Measurements from ENCODE around the gene FRYL.

The FRYL gene

GRCh38 chr4:48753159-48753558 is 26.9 kb downstream of the FRYL start:
- no peak for TF ChIP-seq EZH2 (IDR thresholded peaks at IDR 0.05; ENCODE audit: borderline replicate concordance, low read length)
- TF ChIP-seq CTCF (IDR thresholded peaks at IDR 0.05; ENCODE audit: low read length) = no peak
- peaks cover 81% of the 10 kb centered on the region for H3K79me2 ChIP-seq (ENCODE audit: insufficient read depth, low read length)

GRCh38 chr4:48752726-48753125 is 27.4 kb downstream of the FRYL start:
- H3K36me3 ChIP-seq (ENCODE audit: insufficient read depth, low read length) = peaks cover 4% of the 10 kb centered on the region
- 0 out of 2 replicates have a peak, but pooled peaks cover 3% of the 10 kb centered on the region for H4K20me1 ChIP-seq (ENCODE audit: insufficient read depth, low read length)
- peaks cover 4% of the 10 kb centered on the region; the same call in 1 of the 2 replicates for H3K9me3 ChIP-seq (ENCODE audit: low read length)
- no peak overlapping the region for H3K27ac ChIP-seq (ENCODE audit: low read depth, low read length, poor library complexity, severe bottlenecking)
- no peaks in the 10 kb centered on the region for H3K27me3 ChIP-seq (ENCODE audit: insufficient read depth, low read length)
- no peak overlapping the region for H3K9ac ChIP-seq (ENCODE audit: low read length)
- H2AFZ ChIP-seq (ENCODE audit: low read length) = no peak overlapping the region
- no peaks in the 10 kb centered on the region for H3K9me2 ChIP-seq (ENCODE audit: low read depth, low read length)
- TF ChIP-seq CTCF (IDR thresholded peaks at IDR 0.05; ENCODE audit: low read length) (no peak), EZH2 (IDR thresholded peaks at IDR 0.05; ENCODE audit: borderline replicate concordance, low read length) (no peak)
- no peak overlapping the region for H3K4me3 ChIP-seq (ENCODE audit: low read depth, low read length, poor library complexity, severe bottlenecking)
- H3K79me2 ChIP-seq (ENCODE audit: insufficient read depth, low read length) = peaks cover 85% of the 10 kb centered on the region
- no peak overlapping the region for H3K4me2 ChIP-seq (ENCODE audit: low read length)
- H3F3A ChIP-seq (ENCODE audit: insufficient read depth, low read length) = no peaks in the 10 kb centered on the region
- no peaks in the 10 kb centered on the region for H3K4me1 ChIP-seq (ENCODE audit: insufficient read depth, low read length, severe bottlenecking)

More at GRCh38 chr4:48753159-48753558, 26.9 kb downstream of the FRYL start:
- Histone ChIP-seq H2AFZ (ENCODE audit: low read length) (no peak overlapping the region), H3K36me3 (ENCODE audit: insufficient read depth, low read length) (peaks cover 4% of the 10 kb centered on the region), H4K20me1 (ENCODE audit: insufficient read depth, low read length) (0 out of 2 replicates have a peak, but pooled peaks cover 3% of the 10 kb centered on the region), H3F3A (ENCODE audit: insufficient read depth, low read length) (no peaks in the 10 kb centered on the region), H3K27ac (ENCODE audit: low read depth, low read length, poor library complexity, severe bottlenecking) (no peak overlapping the region), H3K4me1 (ENCODE audit: insufficient read depth, low read length, severe bottlenecking) (no peaks in the 10 kb centered on the region), H3K9me3 (ENCODE audit: low read length) (peaks cover 4% of the 10 kb centered on the region; the same call in 1 of the 2 replicates), H3K9me2 (ENCODE audit: low read depth, low read length) (no peaks in the 10 kb centered on the region), H3K27me3 (ENCODE audit: insufficient read depth, low read length) (no peaks in the 10 kb centered on the region), H3K4me3 (ENCODE audit: low read depth, low read length, poor library complexity, severe bottlenecking) (no peak overlapping the region), H3K9ac (ENCODE audit: low read length) (no peak overlapping the region), H3K4me2 (ENCODE audit: low read length) (no peak overlapping the region)

- H3K4me1 ChIP-seq (ENCODE audit: insufficient read depth, low read length, severe bottlenecking) = no peaks in the 10 kb centered on the region
- H3K9me3 ChIP-seq (ENCODE audit: low read length) = peaks cover 4% of the 10 kb centered on the region; the same call in 1 of the 2 replicates
- TF ChIP-seq CTCF (IDR thresholded peaks at IDR 0.05; ENCODE audit: low read length) (no peak), EZH2 (IDR thresholded peaks at IDR 0.05; ENCODE audit: borderline replicate concordance, low read length) (no peak)
- no peak overlapping the region for H3K4me2 ChIP-seq (ENCODE audit: low read length)
- H3K79me2 ChIP-seq (ENCODE audit: insufficient read depth, low read length) = peaks cover 90% of the 10 kb centered on the region
- no peaks in the 10 kb centered on the region for H3K27me3 ChIP-seq (ENCODE audit: insufficient read depth, low read length)
- H3K36me3 ChIP-seq (ENCODE audit: insufficient read depth, low read length) = peaks cover 4% of the 10 kb centered on the region
- H3F3A ChIP-seq (ENCODE audit: insufficient read depth, low read length) = no peaks in the 10 kb centered on the region
- H4K20me1 ChIP-seq (ENCODE audit: insufficient read depth, low read length) = 0 out of 2 replicates have a peak, but pooled peaks cover 3% of the 10 kb centered on the region
- no peak overlapping the region for H3K27ac ChIP-seq (ENCODE audit: low read depth, low read length, poor library complexity, severe bottlenecking)
- H3K9ac ChIP-seq (ENCODE audit: low read length) = no peak overlapping the region
- no peak overlapping the region for H3K4me3 ChIP-seq (ENCODE audit: low read depth, low read length, poor library complexity, severe bottlenecking)
- no peak overlapping the region for H2AFZ ChIP-seq (ENCODE audit: low read length)
- H3K9me2 ChIP-seq (ENCODE audit: low read depth, low read length) = no peaks in the 10 kb centered on the region
These were observed 27.8 kb downstream of the FRYL start for GRCh38 chr4:48752246-48752645.

Measured in OCI-LY1 (cell line).